Neutrophil (primary cell): Measurements from ENCODE around the gene AEBP2.
"Not testable (repeated sequence)": the region's sequence is repeated elsewhere in the genome, so short reads cannot be mapped to it uniquely, and the experiment has no call there.

ENCODE experiments used
- H3K27ac ChIP-seq: fragments of 200-600 bp; sonication (generic); 2 replicates; pipeline ENCODE4 v1.5.1; 2016; ENCODE audit warnings: mild to moderate bottlenecking, moderate library complexity
- H3K27me3 ChIP-seq: fragments of 200-600 bp; sonication (generic); 2 replicates; pipeline ENCODE4 v1.6.0; 2016; ENCODE audit warnings: mild to moderate bottlenecking
- H3K36me3 ChIP-seq: fragments of 200-600 bp; sonication (generic); 2 replicates; pipeline ENCODE4 v1.5.1; 2017
- H3K4me1 ChIP-seq, 2 experiments: fragments of 200-600 bp in 1 of 2; sonication (generic) in 1 of 2; 1 replicate in 1 of 2; 2 replicates in 1 of 2; pipeline versions ENCODE4 v1.5.1 to v1.6.1; 2013 to 2016; ENCODE audit warnings: low read depth in 1 of 2, low read length in 1 of 2, mild to moderate bottlenecking in 1 of 2, moderate library complexity in 1 of 2; ENCODE audit not compliant: control insufficient read depth in 1 of 2, insufficient read depth in 1 of 2
- H3K4me3 ChIP-seq, 2 experiments: fragments of 200-600 bp in 1 of 2; sonication (generic) in 1 of 2; 1 replicate in 1 of 2; 2 replicates in 1 of 2; pipeline ENCODE4 v1.5.1; 2013 to 2016; ENCODE audit warnings: low read depth in 1 of 2, low read length in 1 of 2, mild to moderate bottlenecking in 1 of 2, moderate library complexity in 1 of 2
- H3K9me3 ChIP-seq: fragments of 200-600 bp; sonication (generic); 2 replicates; pipeline ENCODE4 v1.5.1; 2016
- TF ChIP-seq, protein P1 (sequence below): fragments of 200-600 bp; sonication (generic); IDR thresholded peaks from 2 replicates; pipeline ENCODE4 v1.5.1; 2016; ENCODE audit warnings: antibody characterized with exemption

The AEBP2 gene

DNA sequence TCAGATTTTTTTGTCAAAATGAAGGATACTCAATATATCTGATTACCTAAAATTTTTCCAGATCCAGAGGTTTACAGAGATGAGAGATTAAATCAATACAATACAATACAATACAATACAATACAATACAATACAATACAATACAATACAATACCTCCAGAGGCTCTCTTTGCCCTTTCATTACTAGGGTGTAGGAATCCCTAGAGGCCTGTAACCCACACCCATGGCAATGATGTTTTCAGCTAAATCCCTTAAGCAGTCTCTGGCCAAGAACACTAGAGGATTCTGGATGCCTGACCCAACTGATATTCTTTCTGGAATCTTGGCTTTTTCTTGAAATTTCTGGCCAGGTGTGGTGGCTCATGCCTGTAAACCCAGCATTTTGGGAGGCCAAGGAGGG is 23.7 kb upstream of the AEBP2 start:
- Histone ChIP-seq H3K4me3 (no peak overlapping the region), H3K4me1 (peaks cover 2% of the 10 kb centered on the region in 2 experiments), H3K27me3 (no peaks in the 10 kb centered on the region), H3K27ac (no peak overlapping the region), H3K36me3 (no peaks in the 10 kb centered on the region), H3K9me3 (no peaks in the 10 kb centered on the region)
- TF ChIP-seq, protein P1, sequence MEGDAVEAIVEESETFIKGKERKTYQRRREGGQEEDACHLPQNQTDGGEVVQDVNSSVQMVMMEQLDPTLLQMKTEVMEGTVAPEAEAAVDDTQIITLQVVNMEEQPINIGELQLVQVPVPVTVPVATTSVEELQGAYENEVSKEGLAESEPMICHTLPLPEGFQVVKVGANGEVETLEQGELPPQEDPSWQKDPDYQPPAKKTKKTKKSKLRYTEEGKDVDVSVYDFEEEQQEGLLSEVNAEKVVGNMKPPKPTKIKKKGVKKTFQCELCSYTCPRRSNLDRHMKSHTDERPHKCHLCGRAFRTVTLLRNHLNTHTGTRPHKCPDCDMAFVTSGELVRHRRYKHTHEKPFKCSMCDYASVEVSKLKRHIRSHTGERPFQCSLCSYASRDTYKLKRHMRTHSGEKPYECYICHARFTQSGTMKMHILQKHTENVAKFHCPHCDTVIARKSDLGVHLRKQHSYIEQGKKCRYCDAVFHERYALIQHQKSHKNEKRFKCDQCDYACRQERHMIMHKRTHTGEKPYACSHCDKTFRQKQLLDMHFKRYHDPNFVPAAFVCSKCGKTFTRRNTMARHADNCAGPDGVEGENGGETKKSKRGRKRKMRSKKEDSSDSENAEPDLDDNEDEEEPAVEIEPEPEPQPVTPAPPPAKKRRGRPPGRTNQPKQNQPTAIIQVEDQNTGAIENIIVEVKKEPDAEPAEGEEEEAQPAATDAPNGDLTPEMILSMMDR, result no peak

DNA sequence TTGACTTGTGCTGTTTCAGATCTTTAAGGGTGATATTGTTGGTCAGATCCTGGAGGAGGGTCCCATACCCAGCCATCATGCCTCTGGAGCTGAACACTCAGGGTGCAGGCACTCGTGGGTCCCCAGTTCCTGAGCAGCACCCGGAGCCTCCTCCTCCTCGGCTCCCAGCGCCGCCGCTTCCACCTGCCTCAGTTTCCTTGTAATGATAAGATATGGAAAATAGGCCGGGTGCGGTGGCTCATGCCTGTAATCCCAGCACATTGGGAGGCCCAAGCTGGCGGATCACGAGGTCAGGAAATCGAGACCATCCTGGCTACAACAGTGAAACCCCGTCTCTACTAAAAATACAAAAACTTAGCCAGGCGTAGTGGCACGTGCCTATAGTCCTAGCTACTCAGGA is 20.2 kb upstream of the AEBP2 start:
- TF ChIP-seq, protein P1, result no peak

DNA sequence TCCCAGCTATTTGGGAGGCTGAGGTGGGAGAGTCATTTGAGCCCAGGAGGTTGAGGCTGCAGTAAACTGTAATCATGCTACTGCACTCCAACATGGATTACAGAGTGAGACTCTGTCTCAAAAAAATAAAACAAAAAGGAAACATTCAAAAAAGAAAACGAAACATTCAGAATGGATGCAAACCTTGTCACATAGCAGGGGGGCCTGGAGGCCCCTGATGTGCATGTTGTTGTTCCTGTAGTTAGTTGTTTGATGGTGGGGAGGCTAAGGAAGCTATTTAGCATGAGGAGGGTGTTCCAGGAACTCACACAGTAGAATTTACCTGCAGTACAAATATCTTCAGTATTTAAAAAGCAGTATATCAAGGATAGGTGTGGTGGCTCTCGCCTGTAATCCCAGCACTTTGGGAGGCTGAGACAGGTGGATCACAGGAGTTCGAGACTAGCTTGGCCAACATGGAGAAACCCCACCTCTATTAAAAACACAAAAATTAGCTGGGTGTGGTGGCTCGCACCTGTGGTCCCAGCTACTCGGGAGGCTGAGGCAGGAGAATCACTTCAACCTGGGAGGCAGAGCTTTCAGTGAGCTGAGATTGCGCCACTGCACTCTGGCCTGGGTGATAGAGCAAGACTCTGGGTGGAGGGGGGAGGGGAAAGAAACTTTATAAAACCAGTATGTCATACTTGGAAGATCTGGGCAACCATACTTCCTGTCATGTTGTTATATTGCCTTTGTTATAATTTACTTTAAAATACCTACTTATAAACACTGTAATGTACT is 17.6 kb upstream of the AEBP2 start:
- no peaks in the 10 kb centered on the region for H3K36me3 ChIP-seq
- no peak overlapping the region for H3K4me3 ChIP-seq
- peaks cover 28 to 33% of the 10 kb centered on the region in 2 experiments for H3K4me1 ChIP-seq
- H3K27me3 ChIP-seq, result no peaks in the 10 kb centered on the region
- H3K9me3 ChIP-seq, result no peaks in the 10 kb centered on the region
- TF ChIP-seq, protein P1, result no peak
- H3K27ac ChIP-seq, result peak overlapping the region; percentile 65

More for the DNA sequence above, 20.2 kb upstream of the AEBP2 start:
- no peaks in the 10 kb centered on the region for H3K27me3 ChIP-seq
- H3K36me3 ChIP-seq, result no peaks in the 10 kb centered on the region
- H3K4me3 ChIP-seq, result no peak overlapping the region
- H3K4me1 ChIP-seq, result peaks cover 24 to 29% of the 10 kb centered on the region in 2 experiments
- H3K9me3 ChIP-seq, result no peaks in the 10 kb centered on the region
- no peak overlapping the region for H3K27ac ChIP-seq

GRCh38 chr12:19423166-19423930 is 15.9 kb upstream of the AEBP2 start:
- Histone ChIP-seq H3K4me3 (no peak overlapping the region), H3K36me3 (no peaks in the 10 kb centered on the region), H3K9me3 (no peaks in the 10 kb centered on the region), H3K27ac (no peak overlapping the region), H3K27me3 (no peaks in the 10 kb centered on the region), H3K4me1 (peaks cover 30 to 36% of the 10 kb centered on the region in 2 experiments)
- TF ChIP-seq, protein P1, result no peak

DNA sequence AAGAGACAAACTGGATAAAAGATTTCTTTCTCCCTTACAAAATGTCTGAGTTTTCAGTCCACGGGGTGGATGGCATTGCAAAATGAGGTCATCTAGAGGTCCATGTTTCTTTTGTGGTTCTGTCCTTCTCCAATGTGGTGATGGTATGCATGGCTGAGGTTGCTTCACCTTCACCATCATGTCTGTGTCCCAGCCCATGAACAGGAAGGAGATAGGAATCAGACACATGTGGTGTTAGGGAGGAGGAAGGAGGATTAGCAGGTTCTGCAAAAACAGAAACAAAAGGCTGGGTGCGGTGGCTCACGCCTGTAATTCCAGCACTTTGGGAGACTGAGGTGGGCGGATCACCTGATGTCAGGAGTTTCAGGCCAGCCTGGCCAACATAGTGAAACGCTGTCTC is 11.0 kb upstream of the AEBP2 start:
- H3K9me3 ChIP-seq, result no peaks in the 10 kb centered on the region
- TF ChIP-seq, protein P1, result no peak
- no peak overlapping the region for H3K4me3 ChIP-seq
- H3K27ac ChIP-seq, result no peak overlapping the region
- H3K36me3 ChIP-seq, result no peaks in the 10 kb centered on the region
- H3K27me3 ChIP-seq, result no peaks in the 10 kb centered on the region
- H3K4me1 ChIP-seq, result peaks cover 7 to 8% of the 10 kb centered on the region in 2 experiments

DNA sequence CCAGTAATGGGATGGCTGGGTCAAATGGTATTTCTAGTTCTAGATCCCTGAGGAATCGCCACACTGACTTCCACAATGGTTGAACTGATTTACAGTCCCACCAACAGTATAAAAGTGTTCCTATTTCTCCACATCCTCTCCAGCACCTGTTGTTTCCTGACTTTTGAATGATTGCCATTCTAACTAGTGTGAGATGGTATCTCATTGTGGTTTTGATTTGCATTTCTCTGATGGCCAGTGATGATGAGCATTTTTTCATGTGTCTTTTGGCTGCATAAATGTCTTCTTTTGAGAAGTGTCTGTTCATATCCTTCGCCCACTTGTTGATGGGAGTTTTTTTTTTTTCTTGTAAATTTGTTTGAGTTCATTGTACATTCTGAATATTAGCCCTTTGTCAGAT is 9.8 kb upstream of the AEBP2 start:
- H3K4me1 ChIP-seq, H3K27ac ChIP-seq, H3K27me3 ChIP-seq, H3K9me3 ChIP-seq, H3K36me3 ChIP-seq, H3K4me3 ChIP-seq: not testable (repeated sequence)
